ENCODE measurements around the gene GOLM1. TPM values are rescaled to one million over a fixed set of nuclear protein-coding genes. Genes with fewer than 3 reads are reported as not detected.

GOLM1 gene
- total RNA-seq, 1 experiment from 2014 or later: 73.4 TPM

- BruUV-seq (replicated peaks): no TSS peak
- in situ Hi-C loops (cut with HindIII; ENCODE audit: low pct_unique_long_range_greater_than_20kb, low sequenced_read_pairs): no loop called here
- ChIA-PET POLR2A (no interaction called here), CTCF (no interaction called here)
- Histone ChIP-seq H3K27me3 (ENCODE audit: control insufficient read depth, insufficient read depth, low read length) (no peaks in the 10 kb centered on the region), H3K4me3 (ENCODE audit: low read depth in 2 of 2, low read length in 2 of 2) (no peak overlapping the region), H3K36me3 (ENCODE audit: control insufficient read depth, insufficient read depth, low read length) (no peaks in the 10 kb centered on the region), H3K27ac (ENCODE audit: low read length) (no peak overlapping the region), H3K4me1 (ENCODE audit: control insufficient read depth, insufficient read depth, low read length) (no peaks in the 10 kb centered on the region), H3K9me3 (ENCODE audit: control insufficient read depth, insufficient read depth, low read depth, low read length) (no peaks in the 10 kb centered on the region)
- intact Hi-C loops (cut with micrococcal nuclease; ENCODE audit: unreplicated experiment): no loop called here
- TF ChIP-seq REST (IDR thresholded peaks at IDR 0.05; ENCODE audit: insufficient read depth in 1 of 2, low read depth in 2 of 2, low read length in 1 of 2) (no peak), SIN3A (IDR thresholded peaks at IDR 0.05; ENCODE audit: borderline replicate concordance, insufficient read depth, low read depth, low read length) (no peak), POLR2AphosphoS5 (IDR thresholded peaks at IDR 0.05; ENCODE audit: low read depth, low read length) (no peak), TCF7L2 (IDR thresholded peaks at IDR 0.05; ENCODE audit: low read depth, low read length) (no peak), CTCF (IDR thresholded peaks at IDR 0.05) (no peak)
- DNase-seq (ENCODE audit: low read depth, low spot score) (no peak), ATAC-seq (no peak)
These were observed 20.1 kb upstream of the GOLM1 start for GRCh38 chr9:86119457-86119856.

DNA sequence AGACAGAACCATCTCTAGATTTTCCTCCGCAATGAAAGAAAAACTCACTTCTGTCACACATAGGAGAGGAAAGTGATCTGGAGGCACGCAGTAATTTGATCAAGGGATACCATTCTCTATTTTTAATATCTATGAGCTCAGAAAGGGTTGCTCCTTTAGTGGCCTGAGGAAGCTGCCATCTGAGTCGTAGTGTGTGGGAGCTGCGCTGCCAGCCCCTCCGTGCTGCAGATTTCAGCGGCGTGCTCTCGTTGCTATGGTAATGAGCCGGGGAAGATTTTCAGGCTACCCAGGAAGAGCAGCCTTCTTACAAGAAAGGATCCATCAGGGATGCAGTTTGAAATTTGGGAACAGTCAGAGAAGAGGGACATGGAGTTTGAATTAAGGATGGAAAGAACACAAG, 17.1 kb upstream of the GOLM1 start:
- ATAC-seq (no peak), DNase-seq (ENCODE audit: low read depth, low spot score) (no peak)
- H3K27me3 ChIP-seq (ENCODE audit: control insufficient read depth, insufficient read depth, low read length): no peaks in the 10 kb centered on the region
- no peak overlapping the region for H3K27ac ChIP-seq (ENCODE audit: low read length)
- intact Hi-C loops (cut with micrococcal nuclease; ENCODE audit: unreplicated experiment): no loop called here
- BruUV-seq (replicated peaks): no TSS peak
- in situ Hi-C loops (cut with HindIII; ENCODE audit: low pct_unique_long_range_greater_than_20kb, low sequenced_read_pairs): no loop called here
- no peaks in the 10 kb centered on the region for H3K36me3 ChIP-seq (ENCODE audit: control insufficient read depth, insufficient read depth, low read length)
- ChIA-PET CTCF (no interaction called here), POLR2A (no interaction called here)
- no peak overlapping the region for H3K4me3 ChIP-seq (ENCODE audit: low read depth in 2 of 2, low read length in 2 of 2)
- no peaks in the 10 kb centered on the region for H3K9me3 ChIP-seq (ENCODE audit: control insufficient read depth, insufficient read depth, low read depth, low read length)
- H3K4me1 ChIP-seq (ENCODE audit: control insufficient read depth, insufficient read depth, low read length): no peaks in the 10 kb centered on the region
- no peak for TF ChIP-seq POLR2AphosphoS5 (IDR thresholded peaks at IDR 0.05; ENCODE audit: low read depth, low read length)
- no peak for TF ChIP-seq SIN3A (IDR thresholded peaks at IDR 0.05; ENCODE audit: borderline replicate concordance, insufficient read depth, low read depth, low read length)
- TF ChIP-seq CTCF (IDR thresholded peaks at IDR 0.05): no peak
- TF ChIP-seq REST (IDR thresholded peaks at IDR 0.05; ENCODE audit: insufficient read depth in 1 of 2, low read depth in 2 of 2, low read length in 1 of 2): no peak
- no peak for TF ChIP-seq TCF7L2 (IDR thresholded peaks at IDR 0.05; ENCODE audit: low read depth, low read length)
